HG02970 (cell line): ENCODE data around the gene STPG1.
"Not testable (repeated sequence)": the region's sequence is repeated elsewhere in the genome, so short reads cannot be mapped to it uniquely, and the experiment has no call there.

Experiments used
- ATAC-seq: cut with Tn5 transposase; IDR thresholded peaks from one replicate; pipeline ENCODE4 v1.9.1; 2021; ENCODE audit warnings: mild to moderate bottlenecking, moderate library complexity, moderate number of reproducible peaks; ENCODE audit not compliant: unreplicated experiment, low FRiP score

The STPG1 gene, protein sequence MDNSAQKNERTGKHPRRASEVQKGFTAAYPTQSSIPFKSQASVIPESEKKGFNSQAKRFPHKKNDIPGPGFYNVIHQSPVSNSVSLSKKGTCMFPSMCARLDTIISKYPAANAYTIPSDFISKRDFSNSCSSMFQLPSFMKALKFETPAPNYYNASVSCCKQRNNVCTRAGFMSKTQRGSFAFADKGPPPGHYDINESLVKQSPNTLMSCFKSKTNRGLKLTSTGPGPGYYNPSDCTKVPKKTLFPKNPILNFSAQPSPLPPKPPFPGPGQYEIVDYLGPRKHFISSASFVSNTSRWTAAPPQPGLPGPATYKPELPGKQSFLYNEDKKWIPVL

DNA sequence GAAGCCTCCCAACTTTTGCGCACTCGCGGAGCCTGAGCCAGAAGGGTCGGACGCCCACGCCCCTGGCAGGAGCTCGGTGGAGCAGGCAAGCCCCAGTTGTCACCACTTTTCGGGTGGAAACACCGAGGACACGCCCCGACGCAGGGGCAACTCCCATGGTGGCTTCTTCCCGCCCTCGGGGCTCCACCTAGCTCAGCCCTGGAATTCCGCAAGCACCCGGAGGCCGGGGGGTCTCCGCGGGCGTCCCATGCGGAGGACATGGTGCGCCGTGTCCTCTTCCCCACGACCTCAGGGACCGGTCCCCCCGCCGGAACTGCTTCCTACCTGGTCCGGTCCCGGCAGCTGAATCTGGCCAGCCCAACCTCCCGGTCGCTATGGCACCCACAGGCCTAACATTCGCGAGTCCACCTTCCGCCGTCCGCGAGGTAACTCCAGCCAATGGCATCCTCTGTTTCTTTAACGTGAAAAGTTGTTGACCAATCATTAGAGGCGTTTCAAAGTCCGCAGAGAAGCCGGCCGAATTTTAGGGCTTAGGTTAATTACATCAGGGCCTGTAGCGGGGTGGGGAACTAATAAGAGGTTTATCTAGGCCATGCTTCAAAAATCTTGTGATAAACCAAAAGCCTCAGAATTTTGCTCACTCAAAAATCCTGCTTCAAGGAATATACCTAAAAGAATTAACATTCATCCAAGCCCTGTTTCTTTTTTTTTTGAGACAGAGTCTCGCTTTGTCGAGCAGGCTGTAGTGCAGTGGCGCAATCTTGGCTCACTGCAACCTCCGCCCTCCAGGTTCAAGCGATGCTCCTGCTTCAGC is at the start of gene STPG1:
Gene STPG1, minus strand, starts transcription at position 433 of the 814 bp plus-strand sequence. CDS start 12,394 bp downstream, outside the sequence.
- ATAC-seq, result no peak

DNA sequence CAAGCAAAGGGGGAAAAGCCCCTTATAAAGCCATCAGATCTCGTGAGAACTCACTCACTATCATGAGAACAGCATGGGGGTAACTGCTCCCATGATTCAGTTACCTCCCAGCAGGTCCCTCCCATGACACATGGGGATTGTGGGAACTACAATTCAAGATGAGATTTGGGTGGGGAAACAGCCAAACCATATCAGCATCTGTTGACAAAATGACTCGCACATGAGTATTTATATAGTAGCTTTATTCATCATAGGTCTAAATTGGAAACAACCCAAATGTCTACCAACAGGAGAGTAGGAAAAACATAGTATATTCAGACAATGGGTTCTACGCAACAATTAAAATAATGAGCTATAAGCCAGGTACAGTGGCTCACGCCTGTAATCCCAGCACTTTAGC is 48.5 kb upstream of the STPG1 start:
- ATAC-seq, result not testable (repeated sequence)

DNA sequence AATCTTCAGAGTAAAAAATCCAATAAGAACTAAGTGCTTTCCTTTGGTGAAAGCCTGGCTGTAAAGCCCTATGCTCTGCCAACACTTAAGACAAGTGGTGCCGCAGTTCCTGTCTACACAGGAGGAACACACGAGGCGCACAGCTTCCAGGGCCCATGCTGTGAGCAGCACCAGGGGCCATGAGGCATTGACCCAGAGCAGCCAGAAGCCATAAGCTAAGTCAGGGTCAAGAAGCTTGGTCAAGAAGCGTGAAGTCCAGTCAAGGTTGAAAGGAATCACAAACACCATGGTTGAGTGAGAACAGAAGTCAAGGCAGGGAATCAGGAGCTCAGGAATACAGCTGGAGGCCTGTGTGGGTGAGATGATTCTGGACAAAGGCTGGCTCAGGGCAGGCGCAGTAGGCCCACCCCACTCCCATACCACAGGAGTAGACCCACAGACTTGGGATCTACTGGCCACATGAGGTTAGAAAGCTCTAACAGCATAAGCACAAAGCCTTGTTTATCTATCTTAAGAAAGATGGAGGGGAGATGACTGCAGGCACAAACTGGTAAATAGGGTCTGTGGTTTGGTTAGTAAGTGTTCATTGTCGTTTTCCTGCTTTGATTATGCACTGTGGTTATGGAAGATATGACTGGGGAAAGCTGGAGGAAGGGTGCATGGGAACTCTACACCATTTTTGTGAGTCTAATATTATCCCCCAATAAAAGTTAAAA is 46.1 kb upstream of the STPG1 start:
- no peak for ATAC-seq

DNA sequence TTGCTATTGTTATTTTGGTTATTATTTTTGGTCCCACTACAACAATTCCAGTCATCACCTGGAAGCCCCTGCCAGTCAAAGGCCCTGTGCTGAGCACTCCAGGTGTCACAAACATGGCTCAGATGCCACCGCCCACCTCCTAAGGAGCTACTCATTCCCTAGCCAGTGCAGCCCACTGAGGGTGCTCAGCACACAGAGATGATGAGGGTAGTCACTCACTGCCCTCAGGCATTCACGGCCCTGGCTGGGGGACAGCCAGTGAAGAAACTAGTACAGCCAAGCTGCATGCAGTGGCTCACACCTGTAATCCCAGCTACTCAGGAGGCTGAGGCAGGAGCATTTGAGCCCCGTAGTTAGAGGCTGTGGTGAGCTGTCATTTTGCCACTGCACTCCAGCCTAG is 44.3 kb upstream of the STPG1 start:
- ATAC-seq, result no peak

DNA sequence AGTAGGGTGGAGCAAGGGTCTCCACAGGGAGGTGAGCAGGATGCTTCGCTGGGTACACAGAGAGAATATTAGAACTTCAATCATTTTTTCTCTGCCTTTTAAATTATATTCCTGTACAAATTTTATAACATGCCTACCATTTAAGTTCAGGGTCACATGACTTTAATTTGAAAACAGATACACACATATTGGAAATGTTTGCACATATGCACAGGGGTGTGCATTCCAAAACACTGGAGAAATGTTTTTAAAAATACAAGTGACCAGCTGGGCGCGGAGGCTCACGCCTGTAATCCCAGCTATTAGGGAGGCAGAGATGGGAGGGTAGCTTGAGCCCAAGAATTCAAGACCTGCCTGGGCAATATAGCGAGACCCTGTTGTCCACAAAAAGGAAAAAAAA is 41.7 kb upstream of the STPG1 start:
- ATAC-seq, result no peak

DNA sequence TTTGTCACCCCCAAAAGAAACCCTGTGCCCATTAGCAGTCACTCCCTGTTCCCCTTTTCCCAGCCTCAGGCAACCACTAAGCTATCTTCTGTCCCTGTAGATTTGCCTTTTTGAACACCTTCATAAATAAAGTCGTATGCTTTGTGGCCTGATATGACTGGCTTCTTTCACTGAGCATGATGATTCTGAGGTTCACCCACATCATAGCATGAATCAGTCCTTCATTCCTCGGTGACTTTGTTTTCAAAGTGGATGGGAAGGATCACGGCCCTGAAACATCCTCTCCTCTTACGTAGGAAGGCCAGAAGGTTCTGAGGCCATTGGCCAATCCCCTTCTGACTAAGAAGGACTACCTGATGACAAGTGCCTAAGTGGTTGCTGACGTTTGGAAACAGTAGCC is 41.1 kb upstream of the STPG1 start:
- no peak for ATAC-seq

DNA sequence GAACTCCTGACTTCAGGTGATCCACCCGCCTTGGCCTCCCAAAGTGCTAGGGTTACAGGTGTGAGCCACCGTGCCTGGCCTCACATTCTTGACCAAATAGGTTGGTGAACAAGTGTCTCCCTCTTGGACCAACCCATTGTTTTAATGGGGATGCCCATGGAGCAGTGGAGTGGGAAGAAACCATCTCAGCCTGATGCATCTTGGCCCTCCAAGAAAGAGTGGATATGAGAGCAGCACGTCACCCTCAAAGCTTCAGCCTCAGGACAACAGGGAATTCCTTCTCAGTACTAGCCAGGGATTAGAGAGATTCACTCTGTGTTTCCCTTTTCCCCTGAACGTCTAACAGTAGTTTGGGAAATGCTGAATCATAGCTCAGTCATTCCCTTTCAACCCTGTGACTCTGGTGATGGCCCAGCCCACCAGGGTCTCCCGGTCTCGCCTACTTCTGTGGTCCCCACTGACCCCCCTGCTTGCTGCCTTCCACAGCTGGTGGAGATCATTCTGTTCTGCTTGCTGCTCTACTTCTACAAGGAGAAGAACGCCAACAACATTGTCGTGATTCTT is 39.4 kb upstream of the STPG1 start:
- ATAC-seq, result no peak

DNA sequence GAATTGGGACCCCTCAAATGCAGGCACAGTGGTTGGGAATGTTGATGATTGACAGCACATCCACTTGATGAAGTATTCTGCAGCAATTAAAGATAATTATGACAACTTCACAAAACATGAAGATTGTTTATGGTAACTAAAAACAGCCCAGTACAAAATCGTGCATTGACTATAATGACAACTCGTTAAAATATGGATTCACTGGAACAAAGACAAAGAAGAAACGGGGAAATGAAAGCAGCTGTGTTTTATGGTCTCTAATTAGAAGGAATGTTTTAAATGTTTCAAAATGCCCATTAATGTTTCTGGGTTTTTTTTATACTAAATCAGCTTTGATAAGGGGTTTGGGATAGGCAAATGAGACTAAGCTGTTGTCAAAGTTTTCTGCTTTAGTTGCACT is 38.2 kb upstream of the STPG1 start:
- no peak for ATAC-seq

DNA sequence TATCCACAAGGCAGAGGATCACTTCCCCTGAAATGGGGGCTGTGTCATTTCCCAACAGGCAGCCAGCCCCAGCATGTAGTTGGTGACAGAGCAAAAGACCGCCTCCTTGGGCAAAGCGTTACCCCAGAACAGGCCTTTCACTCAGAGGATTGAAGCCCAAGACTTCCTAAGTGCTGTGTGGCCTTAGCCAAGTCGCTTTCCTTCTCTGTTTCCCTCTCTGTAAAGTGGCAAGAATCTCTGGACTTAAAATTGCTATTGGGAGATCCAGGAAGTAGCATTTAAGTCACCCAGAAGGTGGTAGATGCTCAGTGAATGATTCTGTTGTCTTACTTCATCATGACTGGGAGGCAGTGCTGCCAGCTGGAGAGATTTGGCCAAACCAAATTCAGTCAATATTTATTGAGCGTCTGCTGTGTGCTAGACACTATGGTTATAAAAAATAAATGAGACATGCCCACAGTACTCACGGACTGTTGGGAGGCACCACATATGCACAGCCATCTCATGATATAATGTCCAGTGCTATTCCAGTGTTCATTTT is 37.3 kb upstream of the STPG1 start:
- no peak for ATAC-seq

DNA sequence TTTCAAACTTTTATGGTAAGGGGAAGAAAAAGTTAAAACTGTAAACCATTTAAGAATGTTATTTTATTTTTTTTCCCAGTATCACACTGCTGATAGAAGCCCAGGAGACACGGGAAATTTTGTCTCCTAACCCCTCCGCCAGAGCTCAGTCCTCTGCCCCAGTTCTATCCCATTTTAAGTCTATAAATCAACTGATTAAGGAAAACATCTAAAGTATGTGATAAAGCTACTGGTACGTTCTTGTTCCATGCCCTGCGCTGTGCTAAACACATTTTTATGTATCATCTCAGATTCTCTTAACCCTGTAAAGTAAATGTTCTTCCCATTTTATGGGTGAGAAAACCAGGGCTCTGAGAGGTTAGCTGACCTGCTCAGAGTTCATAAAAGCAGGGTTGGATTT is 36.7 kb upstream of the STPG1 start:
- ATAC-seq, result no peak

DNA sequence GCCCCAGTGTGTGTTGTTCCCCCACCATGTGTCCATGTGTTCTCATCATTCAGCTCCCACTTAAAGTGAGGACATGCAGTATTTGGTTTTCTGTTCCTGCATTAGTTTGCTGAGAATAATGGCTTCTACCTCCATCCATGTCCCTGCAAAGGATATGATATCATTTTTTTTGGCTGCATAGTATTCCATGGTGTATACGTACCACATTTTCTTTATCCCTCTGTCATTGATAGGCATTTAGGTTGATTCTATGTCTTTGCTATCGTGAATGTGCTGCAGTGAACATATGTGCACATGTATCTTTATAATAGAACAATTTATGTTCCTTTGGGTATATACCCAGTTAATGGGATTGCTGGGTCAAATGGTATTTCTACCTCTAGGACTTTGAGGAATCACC is 32.9 kb upstream of the STPG1 start:
- ATAC-seq, result not testable (repeated sequence)

DNA sequence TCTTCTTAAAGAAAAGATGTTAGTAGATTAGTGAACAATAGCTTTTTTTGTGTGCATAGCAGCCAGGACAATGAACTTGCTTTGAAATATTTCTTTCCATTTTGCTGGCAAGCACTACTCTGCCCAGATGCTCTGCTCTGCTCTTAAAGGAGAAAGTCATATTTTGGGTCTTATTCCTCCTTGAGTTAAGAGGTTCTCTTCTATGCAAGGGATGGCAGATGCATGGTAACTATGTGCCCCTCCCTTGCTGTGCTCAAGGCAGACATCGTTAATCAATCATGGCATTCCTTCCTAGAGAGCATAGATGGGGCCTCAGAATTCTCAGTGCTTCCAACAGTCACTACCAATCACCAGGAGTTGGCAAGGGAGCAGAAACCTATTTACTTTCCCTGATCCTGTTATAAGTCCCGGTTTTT is 29.7 kb upstream of the STPG1 start:
- no peak for ATAC-seq

DNA sequence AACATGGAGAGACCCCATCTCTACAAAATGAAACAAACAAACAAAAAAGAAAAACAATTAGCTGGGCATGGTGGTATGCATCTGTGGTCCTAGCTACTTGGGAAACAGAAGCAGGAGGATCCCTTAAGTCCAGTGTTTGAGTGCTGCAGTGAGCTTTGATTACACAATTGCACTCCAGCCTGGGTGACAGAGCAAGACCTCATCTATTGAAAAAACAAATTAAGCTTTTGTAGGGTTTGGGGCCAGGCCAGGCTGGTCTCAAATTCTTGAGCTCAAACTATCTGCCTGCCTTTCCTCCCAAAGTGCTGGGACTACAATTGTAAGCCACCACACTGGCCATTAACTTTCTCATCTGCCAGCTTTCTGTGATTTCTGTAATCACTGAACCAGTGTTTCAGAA is 29.2 kb upstream of the STPG1 start:
- ATAC-seq, result no peak

DNA sequence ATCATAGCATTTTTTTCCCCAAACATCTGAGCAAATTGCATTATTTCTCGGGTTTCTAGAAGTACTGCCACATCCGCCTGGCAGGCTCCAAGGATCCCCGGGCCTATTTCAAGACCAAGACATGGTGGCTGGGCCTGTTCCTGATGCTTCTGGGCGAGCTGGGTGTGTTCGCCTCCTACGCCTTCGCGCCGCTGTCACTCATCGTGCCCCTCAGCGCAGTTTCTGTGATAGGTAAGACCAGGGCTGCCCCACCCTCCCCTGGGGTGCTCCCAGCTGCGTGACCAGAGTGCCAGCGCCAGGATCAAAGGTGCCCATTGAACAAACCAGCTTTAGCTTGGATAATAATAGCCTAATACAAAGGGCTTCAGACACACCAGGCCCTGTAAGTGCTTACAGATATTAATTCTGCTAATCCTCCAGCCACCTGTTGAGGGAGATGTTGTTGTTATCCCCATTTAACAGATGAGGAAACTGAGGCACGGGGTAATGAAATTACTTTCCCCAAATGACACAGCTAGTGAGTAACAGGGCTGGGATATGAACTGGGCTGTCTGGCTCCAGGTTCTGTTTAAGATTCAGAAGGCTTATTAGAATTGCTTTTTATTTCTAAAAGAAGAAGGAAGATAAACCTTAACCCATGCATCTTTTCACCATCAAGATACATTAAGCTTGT is 28.6 kb upstream of the STPG1 start:
- no peak for ATAC-seq

DNA sequence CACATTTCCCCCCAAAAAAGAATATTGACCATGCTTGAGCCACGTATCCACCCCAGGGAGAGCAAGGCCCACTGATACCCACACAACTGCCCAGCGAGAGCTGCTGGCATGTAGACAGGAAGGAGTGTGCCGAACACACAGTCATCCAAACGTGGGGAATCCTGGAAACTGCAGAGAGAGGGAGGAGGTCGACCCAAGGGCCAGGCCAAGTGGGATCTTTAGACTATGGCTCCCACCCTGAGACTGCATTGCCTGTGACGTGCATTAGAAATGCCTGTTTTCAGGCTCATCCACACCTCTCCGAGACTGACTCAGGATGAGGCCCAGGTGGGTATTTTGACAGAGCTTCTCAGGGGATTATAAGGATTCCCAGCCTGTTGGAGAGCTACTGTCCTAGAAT is 27.9 kb upstream of the STPG1 start:
- ATAC-seq, result no peak

DNA sequence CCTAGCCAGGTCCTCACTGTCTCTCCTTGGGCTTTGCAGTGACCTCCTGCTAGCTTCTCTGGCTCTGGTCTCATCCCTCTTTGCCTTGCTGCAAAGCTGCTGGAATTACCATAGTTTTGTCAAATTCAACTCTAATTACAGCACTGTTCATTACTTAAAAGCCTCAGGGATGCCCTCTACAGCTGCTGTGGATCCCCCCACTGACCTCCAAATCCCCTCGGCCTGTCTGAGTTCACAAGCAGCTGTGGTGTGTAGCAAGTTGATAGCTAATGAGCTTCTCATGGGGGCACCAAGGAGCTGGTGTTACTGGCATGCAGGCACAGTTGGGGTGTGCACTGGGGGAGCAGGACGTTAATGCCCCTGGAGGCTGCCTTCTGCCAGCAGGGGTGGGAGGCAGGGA is 26.9 kb upstream of the STPG1 start:
- no peak for ATAC-seq

DNA sequence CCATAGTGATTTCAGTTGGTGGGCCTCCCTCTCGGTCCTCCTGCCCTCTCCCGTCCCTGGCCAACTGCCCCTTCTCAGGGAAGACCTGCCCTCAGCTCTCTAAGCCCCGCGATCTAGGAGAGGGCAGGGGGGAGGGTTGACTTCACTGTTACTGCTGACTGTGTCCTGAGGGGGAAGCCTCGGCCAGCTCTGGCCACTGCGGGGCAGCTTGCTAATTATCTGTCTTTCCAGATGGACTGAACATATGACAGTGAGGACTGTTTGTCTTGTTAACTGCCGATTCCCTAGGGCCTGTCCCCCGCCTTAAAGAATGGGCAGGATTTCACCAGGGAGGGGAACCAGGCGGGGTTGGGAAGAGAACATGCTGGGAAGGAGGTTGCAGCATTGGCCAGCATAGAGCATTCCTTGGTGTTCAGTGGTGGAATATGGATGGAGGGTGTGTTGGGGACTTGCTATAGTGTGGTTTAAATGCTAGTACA is 24.9 kb upstream of the STPG1 start:
- ATAC-seq, result no peak

DNA sequence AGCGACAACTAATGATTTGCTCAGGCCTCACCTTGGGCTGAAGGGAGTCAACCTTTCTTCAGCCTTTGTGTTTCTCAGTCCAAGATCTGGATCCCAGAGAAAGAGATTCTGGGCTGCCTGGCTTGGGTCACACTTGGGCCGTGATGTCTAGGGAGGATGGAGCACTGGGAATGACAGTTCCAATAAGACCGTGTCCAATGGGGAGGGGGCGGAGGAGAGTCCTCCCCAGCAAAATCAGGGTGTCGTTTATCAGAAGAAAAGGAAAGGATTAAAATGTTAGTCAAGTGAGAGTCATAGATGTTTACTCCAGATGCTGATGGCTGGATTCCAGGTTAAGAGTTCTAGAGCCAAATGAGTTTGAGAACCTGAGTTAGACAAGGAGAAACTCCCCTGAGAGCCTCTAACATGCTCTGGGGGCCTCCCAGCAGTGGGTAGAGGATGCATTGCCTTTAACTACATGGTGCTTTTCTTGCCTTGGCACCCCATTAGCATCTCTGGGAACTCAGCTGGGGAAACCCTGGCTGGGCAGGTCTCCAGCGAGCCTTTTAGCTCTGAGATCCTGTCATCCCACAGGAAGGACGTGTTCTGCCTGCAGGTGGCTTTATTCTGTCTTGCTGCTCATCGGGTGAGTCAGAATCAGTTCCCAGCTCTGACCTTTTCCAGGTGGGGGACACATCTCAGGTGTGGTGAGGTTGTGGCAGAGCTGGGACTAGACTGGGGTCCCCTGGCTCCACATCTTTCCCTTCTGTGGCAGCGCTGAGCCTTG is 24.2 kb upstream of the STPG1 start:
- no peak for ATAC-seq

DNA sequence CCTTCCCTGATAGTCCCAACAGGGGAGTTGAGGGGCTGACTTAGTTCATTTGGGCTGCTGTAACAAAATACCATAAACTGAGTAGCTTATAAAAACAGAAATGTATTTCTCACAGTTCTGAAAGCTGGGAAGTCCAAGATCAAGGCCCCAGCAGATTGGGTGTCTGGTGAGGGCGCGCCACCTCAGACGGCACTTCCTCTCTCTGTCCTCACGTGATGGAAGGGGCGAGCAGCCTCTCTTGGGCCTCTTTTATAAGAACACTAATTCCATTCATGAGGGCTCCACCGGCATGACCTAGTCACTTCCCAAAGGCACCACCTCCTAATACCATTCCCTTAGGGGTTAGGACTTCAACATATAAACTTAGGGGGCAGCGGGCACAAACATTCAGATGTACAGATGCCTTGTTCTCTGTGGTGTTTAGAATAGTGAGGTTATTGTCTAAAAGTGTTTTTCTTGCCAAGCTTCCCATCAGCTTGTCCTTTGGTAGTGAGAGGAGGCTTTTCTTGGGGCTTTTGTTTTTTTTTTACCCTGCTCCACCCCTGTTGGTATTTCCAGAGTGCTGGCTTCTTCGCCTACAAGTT is 22.3 kb upstream of the STPG1 start:
- ATAC-seq, result no peak
